SU-DHL-6 (cell line): ENCODE results near the gene RALB.

Experiments used
- H2AFZ ChIP-seq: fragments of 200-600 bp; sonication (generic); 2 replicates; pipeline ENCODE4 v1.6.1; 2014; ENCODE audit warnings: low read depth, mild to moderate bottlenecking, moderate library complexity, mixed read lengths, antibody characterized with exemption, low read length; ENCODE audit not compliant: severe bottlenecking
- H3F3A ChIP-seq: fragments of 200-600 bp; shearing (Covaris generic); 2 replicates; pipeline ENCODE4 v1.6.0; 2016; ENCODE audit warnings: antibody characterized with exemption, mild to moderate bottlenecking; ENCODE audit not compliant: insufficient read depth
- H3K27ac ChIP-seq: fragments of 200-600 bp; sonication (generic); 2 replicates; pipeline ENCODE4 v1.5.1; 2016; ENCODE audit warnings: low read depth, mild to moderate bottlenecking, low read length, moderate library complexity, mixed read lengths
- H3K27me3 ChIP-seq: fragments of 200-600 bp; sonication (generic), shearing (Covaris generic); 2 replicates; pipeline ENCODE4 v1.6.0; 2014; ENCODE audit warnings: mild to moderate bottlenecking, low read length
- H3K36me3 ChIP-seq: fragments of 200-600 bp; sonication (generic); 2 replicates; pipeline ENCODE4 v1.6.1; 2014; ENCODE audit warnings: mild to moderate bottlenecking, low read length, mixed read lengths
- H3K4me2 ChIP-seq: fragments of 300-600, 200-600 bp; shearing (Covaris generic), sonication (generic); 2 replicates; pipeline ENCODE4 v1.6.0; 2014; ENCODE audit warnings: low read length, low read depth, mild to moderate bottlenecking; ENCODE audit not compliant: poor library complexity, severe bottlenecking
- H3K4me3 ChIP-seq: fragments of 200-600 bp; sonication (generic); 2 replicates; pipeline ENCODE4 v1.5.1; 2014; ENCODE audit warnings: antibody characterized with exemption, low read length, mild to moderate bottlenecking, mixed read lengths; ENCODE audit not compliant: insufficient read depth, poor library complexity, severe bottlenecking
- H3K79me2 ChIP-seq: fragments of 200-600 bp; sonication (generic); 2 replicates; pipeline ENCODE4 v1.6.1; 2014; ENCODE audit warnings: mild to moderate bottlenecking, low read length, moderate library complexity; ENCODE audit not compliant: insufficient read depth
- H3K9ac ChIP-seq: fragments of 200-600 bp; sonication (generic); 2 replicates; pipeline ENCODE4 v1.7.0; 2014; ENCODE audit warnings: mild to moderate bottlenecking, low read length
- H3K9me2 ChIP-seq: fragments of 200-600 bp; sonication (generic); replicated peaks from 2 replicates; pipeline ENCODE4 v1.6.1; 2014; ENCODE audit warnings: low read length; ENCODE audit not compliant: insufficient read depth
- H3K9me3 ChIP-seq: fragments of 200-600 bp; sonication (generic); 2 replicates; pipeline ENCODE4 v1.6.1; 2014; ENCODE audit warnings: low read length, mixed read lengths; ENCODE audit not compliant: insufficient read depth
- H4K20me1 ChIP-seq: fragments of 200-600 bp; sonication (generic); 2 replicates; pipeline ENCODE4 v1.6.1; 2014; ENCODE audit warnings: low read depth, mild to moderate bottlenecking, antibody characterized with exemption, low read length, moderate library complexity, mixed read lengths
- CTCF ChIP-seq: fragments of 200-600 bp; sonication (generic); IDR thresholded peaks from one replicate; pipeline ENCODE4 v1.5.1; 2017; ENCODE audit warnings: antibody characterized with exemption, mild to moderate bottlenecking, low read length, moderate library complexity; ENCODE audit not compliant: insufficient read depth, poor library complexity, severe bottlenecking
- EZH2phosphoT487 ChIP-seq: fragments of 200-600 bp; sonication (generic), shearing (Covaris generic); conservative IDR thresholded peaks from 2 replicates; pipeline ENCODE4 v1.6.1; 2018; ENCODE audit warnings: mild to moderate bottlenecking, antibody characterized with exemption, low read length, moderate library complexity, mixed read lengths

The RALB gene

GRCh38 chr2:120255986-120256650 lies 3.5 kb downstream of the RALB start:
- Histone ChIP-seq H3K27ac (no peak overlapping the region), H3K4me3 (no peak overlapping the region), H3K9ac (no peak overlapping the region), H3F3A (no peaks in the 10 kb centered on the region), H3K9me2 (no peaks in the 10 kb centered on the region), H3K27me3 (no peaks in the 10 kb centered on the region), H3K4me2 (no peak overlapping the region), H3K9me3 (no peaks in the 10 kb centered on the region), H3K36me3 (no peaks in the 10 kb centered on the region), H2AFZ (no peak overlapping the region), H3K79me2 (no peaks in the 10 kb centered on the region), H4K20me1 (no peaks in the 10 kb centered on the region)
- TF ChIP-seq CTCF (no peak), EZH2phosphoT487 (no peak)

- H3K36me3 ChIP-seq, result no peaks in the 10 kb centered on the region
- H3K79me2 ChIP-seq, result no peaks in the 10 kb centered on the region
- H4K20me1 ChIP-seq, result no peaks in the 10 kb centered on the region
- H2AFZ ChIP-seq, result no peak overlapping the region
- H3K27me3 ChIP-seq, result no peaks in the 10 kb centered on the region
- H3K4me3 ChIP-seq, result no peak overlapping the region
- no peaks in the 10 kb centered on the region for H3K9me2 ChIP-seq
- TF ChIP-seq CTCF, result no peak
- TF ChIP-seq EZH2phosphoT487, result no peak
- H3K4me2 ChIP-seq, result no peak overlapping the region
- no peaks in the 10 kb centered on the region for H3F3A ChIP-seq
- H3K9me3 ChIP-seq, result no peaks in the 10 kb centered on the region
- H3K9ac ChIP-seq, result no peak overlapping the region
- no peak overlapping the region for H3K27ac ChIP-seq
These were observed 4.0 kb downstream of the RALB start for GRCh38 chr2:120256651-120257000.

- H3K4me2 ChIP-seq, result no peak overlapping the region
These were observed 4.9 kb downstream of the RALB start for GRCh38 chr2:120257522-120257921.

More at GRCh38 chr2:120257522-120257921, 4.9 kb downstream of the RALB start:
- TF ChIP-seq EZH2phosphoT487, result no peak
- TF ChIP-seq CTCF, result no peak
- Histone ChIP-seq H3K4me3 (no peak overlapping the region), H3K79me2 (no peaks in the 10 kb centered on the region), H3K27ac (no peak overlapping the region), H3K36me3 (no peaks in the 10 kb centered on the region), H3F3A (no peaks in the 10 kb centered on the region), H4K20me1 (no peaks in the 10 kb centered on the region), H3K9me2 (no peaks in the 10 kb centered on the region), H3K9ac (no peak overlapping the region), H3K9me3 (no peaks in the 10 kb centered on the region), H3K27me3 (no peaks in the 10 kb centered on the region), H2AFZ (no peak overlapping the region)
